Measurements from ENCODE around the gene KCNN1. TPM values are rescaled to one million over a fixed set of nuclear protein-coding genes. Genes with fewer than 3 reads are reported as not detected.

Gene KCNN1
- total and polyA plus RNA-seq, 2 of the 13 experiments (the other 11 are each of a cell fraction or from before 2014, with no cell fraction given) = 0.04 TPM; not detected in 1

DNA sequence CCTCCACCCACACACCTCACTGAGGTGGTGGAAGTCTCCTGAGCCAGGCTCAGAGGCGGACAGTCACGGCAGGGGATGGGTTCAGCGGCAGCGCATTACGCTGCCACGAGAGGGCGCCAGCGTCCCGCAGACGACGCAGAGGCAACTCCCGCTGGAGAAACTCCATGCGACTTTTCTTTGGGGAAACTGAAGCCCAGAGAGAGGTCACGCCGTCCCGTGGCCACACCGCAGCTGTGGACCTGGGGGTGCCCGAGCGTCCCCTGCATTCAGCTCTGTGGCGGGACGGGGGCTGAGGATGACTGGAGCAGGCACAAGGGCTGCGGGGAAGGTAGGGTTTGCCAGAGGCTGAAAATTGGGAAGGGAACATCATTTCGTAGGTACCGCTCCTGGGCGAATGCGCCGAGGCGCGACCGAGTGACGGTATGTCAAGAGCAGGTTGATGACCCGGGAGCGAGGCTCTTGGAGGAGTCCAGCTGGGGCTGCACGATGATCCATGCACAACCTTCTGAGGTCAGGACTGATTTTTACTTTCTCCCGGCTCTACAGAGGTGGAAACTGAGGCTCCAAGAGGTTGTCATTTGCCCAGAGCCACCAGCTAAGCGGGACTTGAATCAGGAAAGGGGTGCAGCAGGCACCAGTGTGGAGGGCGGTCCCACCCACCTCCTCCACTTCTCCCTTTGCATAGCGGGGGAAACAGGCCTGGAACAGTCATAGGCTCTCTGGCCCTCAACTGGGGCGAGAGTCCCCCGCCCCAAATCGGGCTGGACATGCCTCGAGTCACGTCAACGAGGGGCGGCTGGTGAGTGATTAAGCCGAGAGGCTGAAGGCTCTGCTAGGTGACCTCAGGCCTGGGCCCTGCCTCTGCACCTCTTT lies 40.4 kb downstream of the KCNN1 start (continued):
- TF ChIP-seq RXRB (CRISPR knock-in tag; IDR thresholded peaks at IDR 0.05; ENCODE audit: borderline replicate concordance) (peak; percentile 46; the same call in 1 of the 2 replicates), KAT7 (CRISPR knock-in tag; IDR thresholded peaks at IDR 0.05; ENCODE audit: borderline replicate concordance) (no peak), ZMYM2 (CRISPR knock-in tag; IDR thresholded peaks at IDR 0.05) (no peak), STAG1 (CRISPR knock-in tag; IDR thresholded peaks at IDR 0.05) (peak; percentile 99), FOXP1 (IDR thresholded peaks at IDR 0.05) (no peak), FOXP1 (CRISPR knock-in tag; IDR thresholded peaks at IDR 0.05) (no peak), HDAC6 (IDR thresholded peaks at IDR 0.05; ENCODE audit: low read depth, low read length) (no peak), ERF (CRISPR knock-in tag; IDR thresholded peaks at IDR 0.05) (peak; percentile 55; the same call in 1 of the 2 replicates), ZNF362 (CRISPR knock-in tag; IDR thresholded peaks at IDR 0.05; ENCODE audit: borderline replicate concordance) (peak; percentile 61; the same call in 1 of the 2 replicates), ZMYM3 (CRISPR knock-in tag; IDR thresholded peaks at IDR 0.05) (peak; percentile 34; the same call in 1 of the 2 replicates), PRPF4 (IDR thresholded peaks at IDR 0.05; ENCODE audit: low read depth, low read length, poor library complexity, severe bottlenecking) (no peak), ZNF567 (CRISPR knock-in tag; IDR thresholded peaks at IDR 0.05; ENCODE audit: borderline replicate concordance) (0 out of 2 replicates have a peak, but pooled peaks have one; percentile 64), FOSL2 (CRISPR knock-in tag; IDR thresholded peaks at IDR 0.05) (peak; percentile 49), ZNF292 (CRISPR knock-in tag; IDR thresholded peaks at IDR 0.05; ENCODE audit: borderline replicate concordance, low read depth) (no peak), ZNF441 (CRISPR knock-in tag; IDR thresholded peaks at IDR 0.05; ENCODE audit: borderline replicate concordance) (no peak), NR2F2 (IDR thresholded peaks at IDR 0.05; ENCODE audit: borderline replicate concordance, low read depth) (no peak), ZFP1 (CRISPR knock-in tag; IDR thresholded peaks at IDR 0.05) (no peak), ZNF710 (CRISPR knock-in tag; IDR thresholded peaks at IDR 0.05; ENCODE audit: borderline replicate concordance) (no peak), NFE2 (CRISPR knock-in tag; IDR thresholded peaks at IDR 0.05) (no peak), ZNF12 (CRISPR knock-in tag; IDR thresholded peaks at IDR 0.05) (0 out of 2 replicates have a peak, but pooled peaks have one; percentile 35), ARNT (IDR thresholded peaks at IDR 0.05) (no peak), ELF1 (CRISPR knock-in tag; IDR thresholded peaks at IDR 0.05) (peak; percentile 30; the same call in 1 of the 2 replicates), ZNF326 (CRISPR knock-in tag; IDR thresholded peaks at IDR 0.05; ENCODE audit: borderline replicate concordance) (no peak), CC2D1A (CRISPR knock-in tag; IDR thresholded peaks at IDR 0.05) (no peak)
- TF ChIP-seq, protein P1, sequence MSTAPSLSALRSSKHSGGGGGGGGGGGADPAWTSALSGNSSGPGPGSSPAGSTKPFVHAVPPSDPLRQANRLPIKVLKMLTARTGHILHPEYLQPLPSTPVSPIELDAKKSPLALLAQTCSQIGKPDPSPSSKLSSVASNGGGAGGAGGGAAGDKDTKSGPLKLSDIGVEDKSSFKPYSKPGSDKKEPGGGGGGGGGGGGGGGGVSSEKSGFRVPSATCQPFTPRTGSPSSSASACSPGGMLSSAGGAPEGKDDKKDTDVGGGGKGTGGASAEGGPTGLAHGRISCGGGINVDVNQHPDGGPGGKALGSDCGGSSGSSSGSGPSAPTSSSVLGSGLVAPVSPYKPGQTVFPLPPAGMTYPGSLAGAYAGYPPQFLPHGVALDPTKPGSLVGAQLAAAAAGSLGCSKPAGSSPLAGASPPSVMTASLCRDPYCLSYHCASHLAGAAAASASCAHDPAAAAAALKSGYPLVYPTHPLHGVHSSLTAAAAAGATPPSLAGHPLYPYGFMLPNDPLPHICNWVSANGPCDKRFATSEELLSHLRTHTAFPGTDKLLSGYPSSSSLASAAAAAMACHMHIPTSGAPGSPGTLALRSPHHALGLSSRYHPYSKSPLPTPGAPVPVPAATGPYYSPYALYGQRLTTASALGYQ (CRISPR knock-in tag; IDR thresholded peaks at IDR 0.05) = no peak
- TF ChIP-seq, protein P2, sequence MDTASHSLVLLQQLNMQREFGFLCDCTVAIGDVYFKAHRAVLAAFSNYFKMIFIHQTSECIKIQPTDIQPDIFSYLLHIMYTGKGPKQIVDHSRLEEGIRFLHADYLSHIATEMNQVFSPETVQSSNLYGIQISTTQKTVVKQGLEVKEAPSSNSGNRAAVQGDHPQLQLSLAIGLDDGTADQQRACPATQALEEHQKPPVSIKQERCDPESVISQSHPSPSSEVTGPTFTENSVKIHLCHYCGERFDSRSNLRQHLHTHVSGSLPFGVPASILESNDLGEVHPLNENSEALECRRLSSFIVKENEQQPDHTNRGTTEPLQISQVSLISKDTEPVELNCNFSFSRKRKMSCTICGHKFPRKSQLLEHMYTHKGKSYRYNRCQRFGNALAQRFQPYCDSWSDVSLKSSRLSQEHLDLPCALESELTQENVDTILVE (CRISPR knock-in tag; IDR thresholded peaks at IDR 0.05) = 0 out of 2 replicates have a peak, but pooled peaks have one; percentile 48
